ENCODE measurements around the gene LTBR. TPM values are rescaled to one million over a fixed set of nuclear protein-coding genes. Genes with fewer than 3 reads are reported as not detected.

Gene LTBR
- total RNA-seq, 2 donors from 2014 or later: 186 to 264 TPM

GRCh38 chr12:6373022-6373787, 10.8 kb upstream of the LTBR start:
- WGBS: 39% methylated on average over 14 of the region's 14 CpGs
- no peak for DNase-seq (ENCODE audit: low spot score)
- no peak for TF ChIP-seq POLR2AphosphoS5 (IDR thresholded peaks at IDR 0.05)
- no peak for TF ChIP-seq CTCF (IDR thresholded peaks at IDR 0.05)
- TF ChIP-seq POLR2A (IDR thresholded peaks at IDR 0.05): no peak
- Histone ChIP-seq H3K4me1 (replicated peaks) (peaks cover 52% of the 10 kb centered on the region), H3K9me3 (no peaks in the 10 kb centered on the region), H3K27me3 (replicated peaks; ENCODE audit: insufficient read depth) (no peaks in the 10 kb centered on the region), H3K27ac (peak overlapping the region; percentile 83 to 87), H3K36me3 (no peaks in the 10 kb centered on the region), H3K4me3 (peak overlapping the region; percentile 14 to 28)
- intact Hi-C loops (cut with DNase I): no loop called here

GRCh38 chr12:6374028-6374785, 9.8 kb upstream of the LTBR start:
- TF ChIP-seq POLR2A (IDR thresholded peaks at IDR 0.05) (peak; percentile 9), CTCF (IDR thresholded peaks at IDR 0.05) (no peak)
- H3K27ac ChIP-seq: peak overlapping the region; percentile 83 to 87
- 85% methylated on average over 15 of the region's 24 CpGs for WGBS
- no peaks in the 10 kb centered on the region for H3K36me3 ChIP-seq
- peak overlapping the region; percentile 14 to 28 for H3K4me3 ChIP-seq
- peaks cover 52% of the 10 kb centered on the region for H3K4me1 ChIP-seq (replicated peaks)
- DNase-seq (ENCODE audit: low spot score): no peak
- intact Hi-C loops (cut with DNase I): no loop called here
- H3K9me3 ChIP-seq: no peaks in the 10 kb centered on the region
- no peaks in the 10 kb centered on the region for H3K27me3 ChIP-seq (replicated peaks; ENCODE audit: insufficient read depth)

- no peak for DNase-seq (ENCODE audit: low spot score)
- Histone ChIP-seq H3K27ac (peak overlapping the region; percentile 83 to 87), H3K4me1 (replicated peaks) (peaks cover 52% of the 10 kb centered on the region), H3K4me3 (peak overlapping the region; percentile 6 to 28), H3K9me3 (no peaks in the 10 kb centered on the region), H3K36me3 (no peaks in the 10 kb centered on the region), H3K27me3 (replicated peaks; ENCODE audit: insufficient read depth) (no peaks in the 10 kb centered on the region)
- TF ChIP-seq POLR2AphosphoS5 (IDR thresholded peaks at IDR 0.05): no peak
- no peak for TF ChIP-seq POLR2A (IDR thresholded peaks at IDR 0.05)
- TF ChIP-seq CTCF (IDR thresholded peaks at IDR 0.05): no peak
- 55% methylated on average over 7 of the region's 7 CpGs for WGBS
- intact Hi-C loops (cut with DNase I): no loop called here
Observed at GRCh38 chr12:6374786-6375160, 9.2 kb upstream of the LTBR start.

GRCh38 chr12:6375269-6376078, 8.5 kb upstream of the LTBR start, which contains the start of gene SCNN1A:
TSS of gene SCNN1A (minus strand) at chr12:6375563. CDS start at chr12:6374783, 780 bp downstream.
- Histone ChIP-seq H3K27me3 (replicated peaks; ENCODE audit: insufficient read depth) (no peaks in the 10 kb centered on the region), H3K9me3 (no peaks in the 10 kb centered on the region), H3K36me3 (no peaks in the 10 kb centered on the region), H3K27ac (peak within 1 kb of the TSS; percentile 83 to 87), H3K4me1 (replicated peaks) (peaks cover 52% of the 10 kb centered on the region), H3K4me3 (peak within 1 kb of the TSS; percentile 6 to 28)
- peak; percentile 77 for DNase-seq (ENCODE audit: low spot score)
- 66% methylated on average over 15 of the region's 15 CpGs for WGBS
- TF ChIP-seq POLR2A (IDR thresholded peaks at IDR 0.05) (peak; percentile 63), CTCF (IDR thresholded peaks at IDR 0.05) (no peak), POLR2AphosphoS5 (IDR thresholded peaks at IDR 0.05) (peak; percentile 57)
- intact Hi-C loops (cut with DNase I): no loop called here

Measured in prostate gland (tissue), 2 donors.